Activated naive CD8-positive, alpha-beta T cell treated with anti-CD3 and anti-CD28 coated beads, Interleukin-2, amount 50 U/mL, for 16 hours (primary cell): ENCODE measurements around the gene PRX.

Experiments used
- DNase-seq: peaks from one replicate; pipeline ENCODE4 v3.0.0-alpha.2; 2020; ENCODE audit warnings: low read depth, low spot score

Gene PRX

DNA sequence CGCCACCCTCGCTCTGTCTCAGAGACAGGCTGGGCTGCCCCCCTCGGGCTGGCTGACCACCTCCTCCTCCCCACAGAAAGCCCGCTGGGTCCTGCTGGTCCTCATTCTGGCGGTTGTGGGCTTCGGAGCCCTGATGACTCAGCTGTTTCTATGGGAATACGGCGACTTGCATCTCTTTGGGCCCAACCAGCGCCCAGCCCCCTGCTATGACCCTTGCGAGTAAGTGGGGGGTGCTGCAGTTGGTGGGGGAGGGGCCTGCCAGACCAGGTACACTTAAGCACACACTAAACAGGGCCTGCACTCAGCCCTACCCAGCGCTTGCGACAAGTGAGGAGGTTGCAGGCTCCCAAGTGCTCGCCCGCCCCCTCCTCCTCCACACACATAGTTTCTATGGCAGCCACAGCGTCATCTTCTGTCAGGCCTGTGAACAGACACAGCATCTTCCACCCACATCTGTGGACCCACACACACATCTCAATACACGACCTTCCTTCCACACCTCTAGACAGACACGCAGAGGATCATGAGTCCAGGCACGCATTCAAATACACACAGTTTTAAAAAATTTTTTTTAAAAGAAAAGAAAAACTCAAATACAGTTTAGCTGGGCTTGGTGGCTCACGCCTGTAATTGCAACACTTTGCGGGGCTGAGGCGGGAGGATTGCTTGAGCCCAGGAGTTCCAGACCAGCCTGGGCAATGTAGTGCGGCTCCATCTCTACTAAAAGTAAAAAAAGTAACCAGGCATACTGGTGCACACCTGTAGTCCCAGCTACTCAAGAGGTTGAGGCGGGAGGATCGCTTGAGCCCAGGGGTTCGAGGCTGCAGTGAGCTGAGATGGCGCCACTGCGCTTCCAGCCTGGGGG is 46.2 kb downstream of the PRX start:
- no peak for DNase-seq

DNA sequence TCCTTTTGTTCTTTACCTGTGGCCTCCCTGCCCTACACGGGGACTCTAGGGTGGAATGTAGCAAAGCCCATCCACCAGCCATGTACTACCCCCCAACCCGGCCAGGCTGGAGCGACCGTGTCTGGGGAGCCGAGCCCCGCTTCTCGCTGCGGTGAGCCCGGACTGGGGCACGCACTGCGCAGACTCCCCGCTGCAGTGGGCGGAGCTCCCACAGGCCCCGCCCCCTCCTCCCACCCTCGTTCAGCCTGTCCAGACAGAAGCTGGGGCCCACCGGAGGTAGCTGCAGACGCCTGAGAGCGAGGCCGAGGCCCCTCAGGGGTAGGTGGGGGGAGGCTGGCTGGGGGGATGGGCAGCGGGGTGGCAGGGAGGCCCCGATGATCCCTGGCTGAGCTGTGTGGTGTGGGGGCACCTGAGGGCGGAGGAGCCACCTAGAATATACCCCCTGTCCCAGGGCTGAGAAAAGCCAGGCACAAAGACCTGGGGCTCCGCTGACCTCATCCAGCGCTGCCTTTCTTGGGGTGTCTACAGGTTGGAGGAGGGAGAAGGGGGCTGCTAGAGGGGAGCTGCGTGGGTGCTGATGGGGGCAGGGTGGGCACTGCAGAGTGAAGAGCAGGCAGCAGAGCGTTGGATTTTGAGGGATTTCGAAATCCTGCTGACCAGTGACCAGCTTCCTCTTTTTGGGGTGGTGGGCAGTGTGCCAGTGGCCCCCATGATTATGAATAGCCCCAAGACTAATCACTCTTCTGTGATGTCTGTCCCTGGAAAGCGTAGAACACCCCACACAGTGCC is 47.4 kb downstream of the PRX start:
- DNase-seq, result no peak

- no peak for DNase-seq
Measured at GRCh38 chr19:40365010-40365409, 48.2 kb downstream of the PRX start.

DNA sequence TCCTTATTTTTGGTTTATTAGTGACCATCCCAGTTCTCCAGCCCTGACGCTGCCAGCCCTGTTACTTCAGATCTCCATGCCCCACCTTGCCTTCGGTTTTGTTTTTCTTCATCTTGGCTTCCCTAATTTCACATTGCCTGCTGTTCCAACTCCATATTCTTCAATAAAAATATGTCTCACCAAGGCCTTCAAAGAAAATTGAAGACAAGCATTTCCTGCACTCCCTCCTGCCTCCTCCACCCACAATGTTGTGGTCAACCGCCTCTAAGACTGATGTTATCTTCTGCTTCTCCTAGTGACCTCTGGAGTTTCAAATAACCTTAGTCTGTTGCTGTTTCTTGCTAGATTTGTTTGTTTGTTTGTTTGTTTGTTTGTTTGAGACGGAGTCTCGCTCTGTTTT is 50.1 kb downstream of the PRX start:
- DNase-seq, result no peak

GRCh38 chr19:40362160-40362559 is 51.0 kb downstream of the PRX start:
- no peak for DNase-seq

- DNase-seq, result no peak
Measured at GRCh38 chr19:40360708-40361241, 52.4 kb downstream of the PRX start.

DNA sequence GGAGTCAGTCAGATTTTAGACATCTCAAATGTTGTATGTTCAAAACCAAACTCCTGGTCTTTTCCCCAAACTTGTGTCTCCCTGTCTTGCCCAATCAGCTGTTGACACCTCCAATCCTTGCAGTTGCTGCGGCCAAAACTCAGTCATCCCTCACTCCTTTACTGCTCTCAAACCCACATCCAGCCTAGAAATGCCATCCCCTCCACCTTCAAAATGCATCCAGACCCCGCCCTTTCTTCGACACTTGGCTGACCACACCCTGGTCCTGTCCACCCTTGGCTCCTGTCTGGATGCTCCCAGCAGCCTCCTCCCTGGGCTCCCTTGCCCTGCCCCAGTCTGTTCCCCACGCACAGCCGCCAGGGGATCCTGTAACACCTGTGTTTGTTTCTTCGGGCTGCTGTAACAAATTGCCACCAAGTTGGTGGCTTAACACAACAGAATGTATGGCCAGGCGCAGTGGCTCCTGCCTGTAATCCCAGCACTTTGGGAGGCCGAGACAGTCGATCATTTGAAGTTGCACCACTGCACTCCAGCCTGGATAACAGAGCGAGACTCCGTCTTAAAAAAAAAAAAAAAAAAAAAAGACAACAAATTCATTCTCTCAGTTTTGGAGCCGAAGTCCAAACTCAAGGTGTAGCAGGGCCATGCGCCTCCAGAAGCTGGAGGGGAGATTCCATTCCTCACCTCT is 53.0 kb downstream of the PRX start:
- DNase-seq, result no peak

- no peak for DNase-seq
Measured at GRCh38 chr19:40358773-40359172, 54.4 kb downstream of the PRX start.

DNA sequence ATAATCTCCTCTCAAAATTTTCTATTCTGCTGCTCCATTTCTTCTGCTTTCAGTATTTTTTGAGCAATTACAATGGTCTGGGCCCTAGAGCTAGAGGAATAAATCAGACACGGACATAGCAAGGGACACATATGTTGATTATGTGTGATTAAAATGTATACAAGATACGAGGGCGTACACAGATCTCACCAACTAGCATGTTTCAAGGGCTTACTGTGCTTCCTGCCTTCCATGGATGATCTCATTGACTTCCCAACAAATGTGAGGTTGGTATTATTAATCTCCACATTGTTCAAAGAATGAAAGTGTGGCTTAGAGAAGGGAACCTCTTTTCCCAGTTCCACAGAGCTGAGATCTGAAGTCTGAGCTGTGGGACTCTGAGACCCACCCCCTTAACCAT is 55.5 kb downstream of the PRX start:
- DNase-seq, result no peak

DNA sequence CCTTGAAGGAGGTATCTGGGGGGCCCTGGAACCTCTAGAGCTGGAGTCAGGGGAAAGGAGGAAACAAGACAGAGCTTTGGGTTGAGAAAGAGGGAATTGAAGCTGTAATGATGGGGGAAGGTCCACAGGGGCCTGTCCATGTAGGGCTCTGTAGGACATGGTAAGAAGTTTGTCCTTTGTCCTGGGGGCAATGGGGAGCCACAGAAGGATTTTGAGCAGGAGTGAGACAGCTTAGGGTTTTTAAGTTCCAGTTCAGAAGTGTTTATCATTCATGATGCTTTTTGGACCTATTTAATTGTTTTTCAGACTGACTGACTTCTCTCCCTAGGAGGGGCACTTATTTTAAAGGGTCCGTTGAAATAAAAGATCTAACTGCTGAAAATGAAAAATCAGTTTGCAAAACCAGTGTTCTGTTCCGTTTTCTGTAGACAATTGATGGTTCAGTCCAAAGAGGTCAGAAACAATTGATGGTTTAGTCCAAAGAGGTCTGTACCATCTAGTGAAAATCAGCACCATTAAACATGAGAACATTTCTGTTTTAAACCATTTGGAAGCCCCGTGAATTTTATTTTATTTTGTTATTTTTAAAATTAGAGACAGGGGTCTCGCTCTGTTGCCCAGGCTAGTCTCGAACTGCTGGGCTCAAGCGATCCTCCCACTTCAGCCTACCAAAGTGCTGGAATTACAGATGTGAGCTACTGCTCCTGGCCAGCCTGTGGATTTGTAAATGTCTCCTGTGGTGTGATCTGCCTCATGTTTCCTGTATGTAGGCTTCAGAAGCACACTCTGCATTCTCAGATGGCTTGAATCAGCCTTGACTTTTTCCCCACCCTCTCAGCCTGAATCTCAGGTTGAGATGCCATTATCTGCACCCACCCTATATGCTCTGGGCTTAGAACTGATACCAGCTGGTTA is 56.2 kb downstream of the PRX start:
- no peak for DNase-seq

- DNase-seq, result no peak
Measured at GRCh38 chr19:40355975-40356680, 57.0 kb downstream of the PRX start.

DNA sequence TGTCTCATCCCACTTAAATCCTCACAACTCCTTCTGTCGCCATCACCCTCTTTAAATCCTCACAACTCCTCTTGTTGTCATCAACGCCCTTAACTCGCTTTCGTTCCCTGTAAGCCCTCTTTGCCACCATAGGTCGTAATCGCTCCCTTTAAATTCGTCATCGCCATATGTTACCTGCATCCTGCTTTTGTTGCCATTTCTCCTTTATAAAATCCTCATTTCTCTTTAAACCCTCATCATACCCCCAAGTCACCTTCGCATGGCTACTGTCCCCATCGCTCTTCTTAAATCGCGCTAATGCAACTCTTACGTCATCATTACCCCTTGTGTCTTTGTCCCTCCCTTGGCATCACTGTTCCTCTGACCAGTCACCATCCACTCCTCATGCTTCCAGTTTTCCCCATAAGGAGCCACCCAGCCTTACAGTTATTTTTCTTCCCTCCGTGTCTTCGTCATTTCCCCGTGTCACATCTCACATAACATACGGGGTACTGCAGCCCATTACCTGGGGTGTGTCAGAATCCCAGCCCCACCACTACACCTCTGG is 64.1 kb downstream of the PRX start:
- no peak for DNase-seq

DNA sequence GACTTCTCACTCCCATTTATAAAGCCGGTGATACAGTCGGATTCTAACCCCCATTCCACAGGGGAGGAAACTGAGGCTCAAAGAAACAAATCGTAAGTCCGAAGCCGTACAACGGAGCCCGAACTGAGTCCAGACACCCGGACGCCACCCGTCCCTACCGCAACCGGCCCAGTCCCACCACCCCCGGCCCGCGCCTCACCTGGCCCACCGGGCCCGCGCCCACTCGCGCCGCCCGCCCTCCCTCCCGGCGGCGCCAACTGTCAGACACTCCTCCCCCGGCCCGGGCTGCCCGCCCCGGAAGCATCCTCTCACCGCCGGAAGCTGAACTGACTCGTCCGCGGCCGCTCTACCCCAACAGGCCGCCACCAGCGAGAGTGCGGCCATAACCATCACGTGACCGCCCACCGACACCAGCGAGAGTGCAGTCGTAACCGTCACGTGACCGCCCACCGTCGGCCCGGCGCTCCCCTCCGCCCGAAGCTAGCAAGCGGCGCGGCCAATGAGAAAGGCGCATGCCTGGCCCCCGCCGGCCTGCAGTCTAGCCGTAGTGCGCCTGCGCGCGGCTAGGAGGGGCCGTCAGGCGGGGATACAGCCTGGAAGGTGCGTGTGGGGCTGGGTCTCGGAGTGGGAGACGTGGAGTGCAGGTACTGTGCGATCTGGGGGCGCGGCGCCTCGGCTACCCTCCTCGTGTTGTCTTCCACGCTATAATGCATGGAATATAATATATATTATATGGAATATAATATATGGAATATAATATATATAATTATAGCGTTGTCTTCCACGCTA is 64.9 kb downstream of the PRX start, which contains the start of the genes C19orf47 and PLD3:
C19orf47 (minus strand) TSS at position 273 of the 789 bp plus-strand sequence. CDS start 6,540 bp downstream, outside the sequence.
PLD3 (plus strand) TSS at position 571 of the 789 bp plus-strand sequence. CDS start 17,789 bp downstream, outside the sequence.
- DNase-seq, result peak; percentile 94

- no peak for DNase-seq
Measured at GRCh38 chr19:40344422-40344821, 68.8 kb downstream of the PRX start.
